ENCODE measurements around the gene DOCK3.
A peak's percentile ranks its signal among the peaks of the same experiment; 100 is the strongest.
"Not testable (repeated sequence)": the region's sequence is repeated elsewhere in the genome, so short reads cannot be mapped to it uniquely, and the experiment has no call there.

The DOCK3 gene

DNA sequence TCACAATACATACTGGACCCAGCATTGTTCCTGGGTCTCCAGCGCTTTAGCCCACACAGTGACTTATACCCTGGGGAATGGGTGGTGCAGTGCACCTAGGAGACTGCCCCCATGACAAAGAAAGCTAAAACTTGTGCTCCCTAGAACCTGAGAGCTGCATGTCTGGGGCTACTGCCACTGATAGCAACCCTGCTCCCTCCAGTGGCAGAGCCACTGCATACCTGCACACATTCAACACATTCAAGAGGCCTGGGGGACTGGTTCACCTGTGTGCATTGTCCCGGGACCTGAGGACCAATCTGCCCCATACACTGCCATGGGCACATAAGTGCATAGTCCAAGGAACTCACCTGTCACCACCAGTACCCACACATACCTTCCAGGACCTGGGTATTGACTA is 407.6 kb downstream of the DOCK3 start:
- Mint-ChIP-seq H3K27ac (no peak overlapping the region), H3K27me3 (no peaks in the 10 kb centered on the region), H3K4me1 (no peaks in the 10 kb centered on the region), H3K4me3 (no peak overlapping the region), H3K9me3 (peaks cover 32 to 42% of the 10 kb centered on the region in 2 donors)
- ATAC-seq (no peak), DNase-seq (no peak)

DNA sequence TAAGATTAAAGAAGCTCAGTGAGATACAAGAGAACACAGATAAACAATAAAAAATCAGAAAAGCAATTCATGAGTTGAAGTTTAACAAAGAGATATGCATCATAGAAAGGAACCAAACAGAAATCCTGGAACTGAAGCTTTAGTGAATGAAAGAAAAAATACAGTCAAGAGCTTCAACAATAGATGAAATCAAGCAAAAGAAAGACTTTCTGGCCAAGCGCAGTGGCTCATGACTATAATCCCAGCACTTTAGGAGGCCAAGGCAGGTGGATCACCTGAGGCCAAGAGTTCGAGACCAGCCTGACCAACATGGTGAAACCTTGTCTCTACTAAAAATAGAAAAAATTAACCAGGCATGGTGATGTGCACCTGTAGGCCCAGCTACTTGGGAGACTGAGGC is 408.8 kb downstream of the DOCK3 start:
- DNase-seq (no peak), ATAC-seq (no peak)
- Mint-ChIP-seq H3K4me3 (no peak overlapping the region), H3K4me1 (no peaks in the 10 kb centered on the region), H3K9me3 (peaks cover 32 to 42% of the 10 kb centered on the region in 2 donors), H3K27ac (peak overlapping the region in 1 of 2 donors; percentile 2), H3K27me3 (no peaks in the 10 kb centered on the region)

DNA sequence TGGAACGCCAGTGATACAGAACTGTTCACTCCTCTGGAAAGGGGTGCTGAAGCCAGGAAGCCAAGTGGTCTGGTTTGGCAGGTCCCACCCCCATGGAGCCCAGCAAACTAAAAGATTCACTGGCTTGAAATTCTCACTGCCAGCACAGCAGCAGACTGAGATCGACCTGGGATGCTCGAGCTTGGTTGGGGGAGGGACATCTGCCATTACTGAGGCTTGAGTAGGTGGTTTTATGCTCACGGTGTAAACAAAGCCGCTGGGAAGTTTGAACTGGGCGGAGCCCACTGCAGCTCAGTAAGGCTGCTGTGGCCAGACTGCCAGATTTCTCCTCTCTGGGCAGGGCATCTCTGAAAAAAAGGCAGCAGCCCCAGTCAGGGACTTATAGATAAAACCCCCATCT is 417.4 kb downstream of the DOCK3 start:
- H3K27ac Mint-ChIP-seq, ATAC-seq, DNase-seq, H3K4me3 Mint-ChIP-seq, H3K4me1 Mint-ChIP-seq, H3K27me3 Mint-ChIP-seq: not testable (repeated sequence)
- H3K9me3 Mint-ChIP-seq, result peaks cover 8 to 21% of the 10 kb centered on the region in 2 donors

DNA sequence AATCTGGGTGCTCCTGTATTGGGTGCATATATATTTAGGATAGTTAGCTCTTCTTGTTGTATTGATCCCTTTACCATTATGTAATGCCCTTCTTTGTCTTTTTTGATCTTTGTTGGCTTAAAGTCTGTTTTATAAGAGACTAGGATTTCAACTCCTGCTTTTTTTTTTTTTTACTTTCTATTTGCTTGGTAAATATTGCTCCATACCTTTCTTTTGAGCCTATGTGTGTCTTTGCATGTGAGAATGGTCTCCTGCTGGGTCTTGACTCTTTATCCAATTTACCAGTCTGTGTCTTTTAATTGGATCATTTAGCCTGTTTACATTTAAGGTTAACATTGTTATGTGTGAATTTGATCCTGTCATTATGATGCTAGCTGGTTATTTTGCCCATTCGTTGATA is 420.1 kb downstream of the DOCK3 start:
- not testable (repeated sequence) for H3K27me3 Mint-ChIP-seq, H3K4me3 Mint-ChIP-seq, H3K4me1 Mint-ChIP-seq, H3K27ac Mint-ChIP-seq, DNase-seq, ATAC-seq
- peaks cover 8 to 20% of the 10 kb centered on the region in 2 donors for H3K9me3 Mint-ChIP-seq

DNA sequence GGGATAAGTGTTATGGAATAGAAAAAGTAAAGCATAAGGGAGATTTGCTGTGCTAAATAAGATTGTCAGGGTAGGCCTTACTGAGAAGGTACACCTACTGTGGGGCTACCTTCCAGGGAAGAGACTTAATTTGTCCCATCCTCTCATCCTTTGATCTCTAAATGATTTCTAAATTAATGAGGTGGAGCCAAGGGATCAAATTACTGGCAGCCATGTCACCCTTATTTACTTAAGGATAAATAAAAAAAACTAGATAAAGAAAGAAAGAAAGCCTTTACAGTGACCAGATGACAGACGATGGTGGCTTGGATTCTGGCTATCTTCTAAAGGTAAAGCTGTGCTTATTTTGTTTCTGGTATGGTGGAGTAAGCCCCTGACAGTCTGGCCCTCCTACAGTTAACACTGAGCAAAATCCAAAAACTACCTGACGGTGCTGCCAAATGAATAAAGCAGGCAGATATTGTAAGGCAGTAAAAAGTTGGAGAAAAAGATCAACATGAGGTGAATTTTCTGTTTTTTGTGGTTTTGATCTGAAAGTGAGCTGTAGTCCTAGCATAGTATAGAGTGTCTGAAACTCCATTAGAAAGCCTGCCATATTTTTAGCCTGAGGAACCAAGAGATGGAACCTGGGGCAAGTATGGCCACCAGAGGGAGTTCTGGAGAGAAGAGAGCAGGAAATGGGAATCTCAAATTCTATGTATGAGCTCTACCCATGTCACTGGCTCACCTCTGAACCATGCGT is 425.2 kb downstream of the DOCK3 start:
- ATAC-seq (no peak), DNase-seq (no peak)
- Mint-ChIP-seq H3K4me1 (peaks cover 15% of the 10 kb centered on the region), H3K27me3 (no peaks in the 10 kb centered on the region), H3K9me3 (peaks cover 8 to 12% of the 10 kb centered on the region in 2 donors), H3K4me3 (no peak overlapping the region), H3K27ac (peak overlapping the region; percentile 36 to 37)

DNA sequence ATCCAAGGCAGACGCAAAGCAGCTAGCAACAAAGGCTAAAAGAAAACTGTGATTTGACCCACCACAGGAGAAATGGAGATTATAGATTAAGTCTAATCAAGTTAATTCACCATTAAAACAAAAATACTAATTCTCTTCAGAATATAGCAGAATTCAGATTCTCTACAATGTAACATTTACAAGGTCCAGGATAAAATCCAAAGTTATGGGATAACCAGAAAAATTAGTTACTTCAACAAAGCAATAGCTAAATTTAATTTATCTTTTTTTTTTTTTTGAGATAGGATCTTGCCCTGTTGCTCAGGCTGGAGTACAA is 425.8 kb downstream of the DOCK3 start:
- H3K27me3 Mint-ChIP-seq, result no peaks in the 10 kb centered on the region
- ATAC-seq (no peak), DNase-seq (no peak)
- H3K4me3 Mint-ChIP-seq, result no peak overlapping the region
- peaks cover 8 to 9% of the 10 kb centered on the region in 2 donors for H3K9me3 Mint-ChIP-seq
- H3K4me1 Mint-ChIP-seq, result peaks cover 15% of the 10 kb centered on the region
- peak overlapping the region in 1 of 2 donors; percentile 36 for H3K27ac Mint-ChIP-seq

DNA sequence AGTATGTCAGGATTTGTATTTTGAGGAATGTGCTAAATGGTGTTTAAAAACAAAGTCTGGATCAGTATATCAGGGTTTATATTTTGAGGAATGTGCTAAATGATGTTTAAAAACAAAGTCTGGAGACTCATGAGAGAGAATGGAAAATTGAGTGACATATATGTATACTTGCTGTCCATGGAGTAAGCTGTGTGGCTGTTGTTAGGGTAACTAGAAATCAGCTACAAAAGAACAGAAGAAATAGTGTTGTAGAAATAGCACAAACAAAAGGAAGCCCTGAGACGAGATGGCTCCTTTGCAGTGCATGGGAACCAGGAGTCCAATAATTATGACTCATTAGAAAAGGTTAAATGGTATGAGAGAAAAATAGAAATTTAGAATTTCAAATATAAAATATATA is 427.7 kb downstream of the DOCK3 start:
- Mint-ChIP-seq H3K4me1 (peaks cover 15% of the 10 kb centered on the region), H3K9me3 (peaks cover 10 to 13% of the 10 kb centered on the region in 2 donors), H3K27me3 (no peaks in the 10 kb centered on the region), H3K27ac (no peak overlapping the region), H3K4me3 (no peak overlapping the region)
- ATAC-seq (no peak), DNase-seq (no peak)

DNA sequence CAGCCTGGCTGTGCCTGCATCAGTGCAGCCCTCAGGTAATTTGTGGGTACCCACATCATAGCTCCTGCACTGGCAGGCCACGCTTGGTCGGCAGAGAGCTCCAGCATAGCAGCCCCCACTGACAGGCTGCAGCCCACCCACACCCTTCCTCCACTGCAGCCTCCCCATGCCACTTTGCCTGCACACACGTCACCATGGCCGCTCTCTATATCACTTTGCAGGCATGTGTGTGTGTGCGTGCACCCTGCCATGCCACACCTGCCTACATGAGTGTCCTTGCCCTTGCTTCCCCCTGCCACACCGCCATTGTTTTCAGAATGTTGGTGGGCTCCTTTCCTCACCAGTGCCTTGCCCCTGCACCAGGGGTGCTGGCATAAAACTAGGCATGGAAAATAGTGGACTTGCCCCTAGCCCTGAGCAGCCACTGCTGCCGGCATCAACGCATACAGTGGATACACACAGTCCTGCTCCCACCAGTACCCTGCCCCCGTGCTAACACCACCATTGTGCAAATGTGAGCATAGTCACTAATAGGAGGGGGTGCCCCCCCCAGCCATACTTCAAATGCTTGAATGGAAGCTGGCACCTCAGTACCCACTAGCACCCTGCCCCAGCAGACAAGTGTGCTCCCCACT is 431.6 kb downstream of the DOCK3 start:
- no peaks in the 10 kb centered on the region for H3K27me3 Mint-ChIP-seq
- H3K4me3 Mint-ChIP-seq, result no peak overlapping the region
- no peak overlapping the region for H3K27ac Mint-ChIP-seq
- no peak for DNase-seq
- ATAC-seq, result no peak
- H3K9me3 Mint-ChIP-seq, result peaks cover 26 to 35% of the 10 kb centered on the region in 2 donors
- H3K4me1 Mint-ChIP-seq, result no peaks in the 10 kb centered on the region

DNA sequence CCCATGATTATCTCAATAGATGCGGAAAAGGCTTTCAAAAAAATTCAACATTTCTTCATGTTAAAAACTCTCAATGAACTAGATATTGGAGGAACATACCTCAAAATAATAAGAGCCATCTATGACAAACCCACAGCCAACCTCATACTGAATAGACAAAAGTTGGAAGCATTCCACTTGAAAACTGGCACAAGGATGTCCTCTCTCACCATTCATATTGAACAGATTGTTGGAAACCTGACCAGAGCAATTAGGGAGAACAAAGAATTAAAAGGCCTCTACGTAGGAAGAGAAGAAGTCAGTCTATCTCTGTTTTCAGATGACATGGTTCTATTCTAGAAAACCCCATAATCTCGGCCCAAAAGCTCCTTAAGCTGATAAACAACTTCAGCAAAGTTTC is 435.9 kb downstream of the DOCK3 start:
- peaks cover 31 to 35% of the 10 kb centered on the region in 2 donors for H3K9me3 Mint-ChIP-seq
- H3K4me3 Mint-ChIP-seq, result no peak overlapping the region
- H3K27ac Mint-ChIP-seq, result no peak overlapping the region
- ATAC-seq (no peak), DNase-seq (no peak)
- no peaks in the 10 kb centered on the region for H3K27me3 Mint-ChIP-seq
- H3K4me1 Mint-ChIP-seq, result no peaks in the 10 kb centered on the region

DNA sequence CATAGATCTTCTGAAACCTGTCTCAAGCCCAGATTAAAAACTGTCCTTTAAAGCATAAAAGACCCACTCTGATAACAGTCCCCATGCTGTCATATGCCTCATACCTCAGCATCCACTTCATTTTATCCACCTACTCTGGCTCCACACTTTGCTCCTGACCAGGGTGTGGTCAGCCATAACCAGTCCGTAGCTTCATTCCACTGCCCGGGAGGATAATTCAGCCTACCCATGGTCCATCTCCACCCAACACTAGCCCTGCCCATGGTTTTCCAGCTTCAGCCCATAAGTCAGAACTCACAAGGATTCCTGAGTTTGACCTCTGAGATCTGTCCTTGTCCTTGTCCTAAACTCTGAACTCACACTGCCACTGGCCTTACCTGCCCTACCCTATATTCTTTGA is 448.2 kb downstream of the DOCK3 start:
- Mint-ChIP-seq H3K27ac (no peak overlapping the region), H3K27me3 (no peaks in the 10 kb centered on the region), H3K4me1 (no peaks in the 10 kb centered on the region), H3K4me3 (no peak overlapping the region), H3K9me3 (peaks cover 21 to 24% of the 10 kb centered on the region in 2 donors)
- ATAC-seq (no peak), DNase-seq (no peak)

DNA sequence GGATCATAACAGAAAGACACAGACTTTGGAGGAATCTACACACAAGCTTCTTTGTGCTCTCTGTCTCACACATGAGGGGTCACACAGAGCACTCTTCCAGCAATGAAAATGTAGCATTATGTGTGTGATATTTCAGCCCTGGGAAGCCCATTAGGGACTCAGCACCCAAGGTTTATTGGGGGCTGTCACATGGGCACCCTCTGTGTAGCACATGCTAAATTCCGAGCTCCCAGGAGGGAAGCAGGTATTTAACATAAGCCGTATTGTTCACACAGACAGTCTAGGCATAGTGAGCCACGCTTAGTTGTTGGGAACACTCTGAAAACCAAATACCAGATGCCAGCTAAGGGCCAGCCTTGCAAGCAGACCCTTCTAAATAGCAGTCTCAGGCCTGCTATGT is 448.8 kb downstream of the DOCK3 start:
- H3K27me3 Mint-ChIP-seq, result no peaks in the 10 kb centered on the region
- no peak overlapping the region for H3K27ac Mint-ChIP-seq
- H3K4me1 Mint-ChIP-seq, result no peaks in the 10 kb centered on the region
- ATAC-seq, result no peak
- no peak for DNase-seq
- H3K9me3 Mint-ChIP-seq, result peaks cover 15 to 18% of the 10 kb centered on the region in 2 donors
- no peak overlapping the region for H3K4me3 Mint-ChIP-seq

DNA sequence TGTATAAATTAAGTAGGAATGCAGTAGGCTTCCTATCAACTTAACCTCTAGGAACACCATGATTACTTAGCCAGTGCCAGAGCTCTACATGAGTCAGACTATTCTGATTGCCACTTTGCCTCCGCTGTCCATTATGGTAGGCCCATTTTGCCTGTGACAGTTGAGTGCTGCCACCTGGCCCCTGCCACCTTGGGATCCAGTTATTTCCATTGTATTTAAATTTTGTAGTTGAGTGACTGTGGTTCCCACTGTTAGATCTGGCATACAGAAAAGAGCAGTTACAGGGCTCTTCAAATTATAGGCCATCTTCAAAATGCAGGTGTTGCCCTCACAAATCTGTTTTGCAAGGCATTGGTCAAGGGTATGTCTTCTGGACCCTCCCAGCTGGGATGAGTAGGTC is 456.9 kb downstream of the DOCK3 start:
- H3K4me1 Mint-ChIP-seq, H3K27ac Mint-ChIP-seq, DNase-seq, H3K27me3 Mint-ChIP-seq, H3K4me3 Mint-ChIP-seq, ATAC-seq: not testable (repeated sequence)
- peaks cover 0 to 33% of the 10 kb centered on the region in 2 donors for H3K9me3 Mint-ChIP-seq

DNA sequence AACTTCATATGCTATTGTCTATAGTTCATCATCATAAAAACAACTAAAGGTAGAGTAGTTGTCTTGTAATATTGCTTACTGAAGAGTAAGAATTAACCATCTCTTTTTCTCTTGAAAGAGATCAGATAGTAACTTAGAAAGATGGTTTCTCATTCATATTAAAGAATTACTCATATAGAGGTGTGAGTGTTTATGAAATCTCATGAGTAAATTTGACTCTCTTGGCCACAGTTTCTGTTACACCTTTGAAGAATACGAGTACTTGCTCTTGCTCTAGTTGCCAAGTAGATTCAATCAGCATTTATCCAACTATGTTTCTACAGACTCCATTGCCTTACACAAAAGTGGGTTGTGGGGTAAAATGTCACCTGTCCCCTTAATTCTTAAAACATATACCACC is 463.0 kb downstream of the DOCK3 start:
- DNase-seq, result no peak
- ATAC-seq, result no peak
- H3K27me3 Mint-ChIP-seq, result no peaks in the 10 kb centered on the region
- no peak overlapping the region for H3K27ac Mint-ChIP-seq
- H3K4me3 Mint-ChIP-seq, result no peak overlapping the region
- H3K9me3 Mint-ChIP-seq, result peaks cover 0 to 11% of the 10 kb centered on the region in 2 donors
- peaks cover 11% of the 10 kb centered on the region for H3K4me1 Mint-ChIP-seq

DNA sequence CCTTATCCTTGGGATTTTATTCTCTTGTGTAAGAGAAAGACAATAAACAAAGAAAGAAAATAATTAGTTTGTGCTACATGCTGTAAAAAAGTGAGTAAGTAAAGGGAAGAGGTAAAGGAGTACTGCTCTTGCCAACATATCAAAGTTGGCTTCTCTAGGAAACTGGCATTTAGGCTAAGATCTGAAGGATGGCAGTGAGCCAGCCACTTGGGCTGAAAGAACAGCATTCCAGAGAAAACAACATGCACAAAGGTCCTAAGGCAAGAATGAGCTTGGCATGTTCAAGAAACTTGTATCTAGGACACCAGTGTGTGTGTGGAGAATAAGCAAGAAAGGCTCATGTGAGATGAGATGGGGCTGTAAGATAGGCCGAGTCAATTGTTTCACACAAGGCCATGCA is 464.9 kb downstream of the DOCK3 start:
- DNase-seq (no peak), ATAC-seq (no peak)
- Mint-ChIP-seq H3K9me3 (no peaks in the 10 kb centered on the region), H3K4me1 (peaks cover 11% of the 10 kb centered on the region), H3K4me3 (no peak overlapping the region), H3K27me3 (no peaks in the 10 kb centered on the region), H3K27ac (no peak overlapping the region)

DNA sequence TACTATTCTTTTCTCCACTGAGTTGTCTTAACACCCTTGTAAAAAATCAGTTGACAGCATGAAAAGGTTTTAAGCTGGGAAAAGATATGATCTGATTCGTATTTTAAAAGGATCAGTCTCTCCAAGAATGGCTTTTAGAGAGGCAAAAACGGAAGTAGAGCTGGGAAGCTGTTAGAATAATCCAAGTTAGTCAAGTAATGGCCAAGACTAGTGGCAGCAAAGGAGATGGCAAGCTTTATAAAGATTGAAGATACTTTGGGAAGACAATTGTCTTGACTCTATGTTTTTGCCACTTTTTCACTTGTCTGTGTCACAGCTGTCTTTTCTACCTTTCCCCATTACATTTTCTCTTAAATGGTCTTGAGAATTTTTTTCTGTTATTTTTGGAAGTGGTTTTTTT is 466.8 kb downstream of the DOCK3 start:
- Mint-ChIP-seq H3K27me3 (no peaks in the 10 kb centered on the region), H3K9me3 (no peaks in the 10 kb centered on the region), H3K4me3 (no peak overlapping the region), H3K27ac (no peak overlapping the region), H3K4me1 (peaks cover 11% of the 10 kb centered on the region)
- ATAC-seq (no peak), DNase-seq (no peak)

DNA sequence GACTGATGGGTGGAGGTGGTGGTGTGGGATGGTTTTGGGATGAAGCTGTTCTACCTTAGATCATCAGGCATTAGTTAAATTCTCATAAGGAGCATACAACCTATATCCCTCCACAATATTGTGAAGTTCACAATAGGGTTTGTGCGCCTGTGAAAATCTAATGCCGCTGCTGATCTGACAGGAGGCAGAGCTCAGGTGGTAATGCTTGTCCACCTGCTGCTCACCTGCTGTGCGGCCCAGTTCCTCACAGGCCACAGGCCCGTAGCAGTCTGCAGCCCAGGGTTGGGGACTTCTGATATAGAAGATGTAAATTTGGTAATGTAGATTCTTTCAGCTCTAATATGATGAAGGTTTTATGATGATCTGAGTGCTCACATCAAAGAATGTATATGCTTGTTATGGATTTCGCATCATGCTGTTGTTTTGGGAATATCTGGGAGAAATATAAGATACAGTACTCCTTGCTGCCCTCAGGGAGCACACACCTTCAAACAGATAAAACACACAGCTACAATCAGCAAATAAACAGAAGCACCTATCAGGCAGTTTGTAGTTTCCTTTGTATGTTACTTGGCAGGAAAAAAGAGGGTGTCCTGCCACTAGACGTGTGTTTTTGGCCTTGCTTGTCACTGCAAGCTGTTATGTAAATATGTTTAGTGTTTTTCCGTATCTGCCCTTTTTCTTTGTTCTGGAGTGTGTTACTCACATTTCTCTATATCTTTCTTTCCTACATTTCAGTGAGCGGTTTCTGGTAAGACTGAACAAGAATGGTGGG is 471.3 kb downstream of the DOCK3 start:
- H3K27me3 Mint-ChIP-seq, result no peaks in the 10 kb centered on the region
- H3K4me3 Mint-ChIP-seq, result no peak overlapping the region
- H3K27ac Mint-ChIP-seq, result no peak overlapping the region
- no peak for ATAC-seq
- no peak for DNase-seq
- peaks cover 11% of the 10 kb centered on the region for H3K4me1 Mint-ChIP-seq
- H3K9me3 Mint-ChIP-seq, result no peaks in the 10 kb centered on the region
